HCT116 (cell line): Measurements from ENCODE around the gene PLEKHJ1.

Experiments used
- EGR1 ChIP-seq: IDR thresholded peaks from 2 replicates; pipeline ENCODE4 v1.6.1; 2012; ENCODE audit warnings: low read depth
- EZH2 ChIP-seq: fragments of 200-600 bp; sonication (generic); IDR thresholded peaks from 2 replicates; pipeline ENCODE4 v1.6.1; 2017; ENCODE audit warnings: antibody characterized with exemption, mixed run types
- EZH2phosphoT487 ChIP-seq: fragments of 200-600 bp; IDR thresholded peaks from 2 replicates; pipeline ENCODE4 v1.6.1; 2018; ENCODE audit warnings: antibody characterized with exemption, borderline replicate concordance
- POLR2A ChIP-seq: IDR thresholded peaks from 2 replicates; pipeline ENCODE4 v1.7.0; 2011; ENCODE audit warnings: borderline replicate concordance; ENCODE audit not compliant: insufficient read depth, insufficient read length; ENCODE audit errors: extremely low read depth
- POLR2AphosphoS5 ChIP-seq: IDR thresholded peaks from 2 replicates; pipeline ENCODE4 v1.6.1; 2011; ENCODE audit warnings: mild to moderate bottlenecking, low read depth, low read length, moderate library complexity
- SP1 ChIP-seq: IDR thresholded peaks from 2 replicates; pipeline ENCODE4 v1.6.1; 2012; ENCODE audit warnings: low read depth
- SRF ChIP-seq: IDR thresholded peaks from 2 replicates; pipeline ENCODE4 v1.6.1; 2012; ENCODE audit warnings: low read depth
- ZFX ChIP-seq: fragments of 450-650 bp; IDR thresholded peaks from 2 replicates; pipeline ENCODE4 v1.6.1; 2017
- TF ChIP-seq, protein P1 (sequence below), 3 experiments: fragments of 200-600 bp in 1 of 3; sonication (generic) in 1 of 3; IDR thresholded peaks in 2 of 3; conservative IDR thresholded peaks in 1 of 3; 2 replicates each; pipeline ENCODE4 v1.5.1; 2012 to 2017; ENCODE audit warnings: low read depth in 2 of 3, low read length in 2 of 3, antibody characterized with exemption in 1 of 3, borderline replicate concordance in 1 of 3, control low read depth in 1 of 3, mild to moderate bottlenecking in 1 of 3, mixed read lengths in 1 of 3, mixed run types in 1 of 3, moderate library complexity in 1 of 3; ENCODE audit not compliant: insufficient read depth in 1 of 3
- TF ChIP-seq, protein P2 (sequence below): IDR thresholded peaks from 2 replicates; pipeline ENCODE4 v1.6.1; 2012

DNA sequence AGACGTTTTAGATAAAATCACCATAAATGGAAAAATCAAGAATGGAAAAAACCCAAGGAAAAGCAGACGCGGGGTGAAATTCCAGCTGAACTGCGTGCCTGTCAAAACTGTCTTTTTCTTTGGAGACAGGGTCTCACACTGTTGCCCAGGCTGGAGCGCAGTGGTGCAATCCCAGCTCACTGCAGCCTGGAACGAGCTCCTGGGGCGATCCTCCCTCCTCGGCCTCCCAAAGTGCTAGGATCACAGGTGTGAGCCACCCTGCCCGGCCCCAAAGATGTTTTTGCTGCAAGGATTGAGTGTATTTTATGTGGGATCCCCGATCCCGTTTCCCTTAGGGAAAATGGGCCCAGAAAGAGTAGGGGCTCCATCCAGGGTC lies 46.7 kb upstream of the PLEKHJ1 start:
- TF ChIP-seq POLR2AphosphoS5 = no peak
- TF ChIP-seq, protein P1, sequence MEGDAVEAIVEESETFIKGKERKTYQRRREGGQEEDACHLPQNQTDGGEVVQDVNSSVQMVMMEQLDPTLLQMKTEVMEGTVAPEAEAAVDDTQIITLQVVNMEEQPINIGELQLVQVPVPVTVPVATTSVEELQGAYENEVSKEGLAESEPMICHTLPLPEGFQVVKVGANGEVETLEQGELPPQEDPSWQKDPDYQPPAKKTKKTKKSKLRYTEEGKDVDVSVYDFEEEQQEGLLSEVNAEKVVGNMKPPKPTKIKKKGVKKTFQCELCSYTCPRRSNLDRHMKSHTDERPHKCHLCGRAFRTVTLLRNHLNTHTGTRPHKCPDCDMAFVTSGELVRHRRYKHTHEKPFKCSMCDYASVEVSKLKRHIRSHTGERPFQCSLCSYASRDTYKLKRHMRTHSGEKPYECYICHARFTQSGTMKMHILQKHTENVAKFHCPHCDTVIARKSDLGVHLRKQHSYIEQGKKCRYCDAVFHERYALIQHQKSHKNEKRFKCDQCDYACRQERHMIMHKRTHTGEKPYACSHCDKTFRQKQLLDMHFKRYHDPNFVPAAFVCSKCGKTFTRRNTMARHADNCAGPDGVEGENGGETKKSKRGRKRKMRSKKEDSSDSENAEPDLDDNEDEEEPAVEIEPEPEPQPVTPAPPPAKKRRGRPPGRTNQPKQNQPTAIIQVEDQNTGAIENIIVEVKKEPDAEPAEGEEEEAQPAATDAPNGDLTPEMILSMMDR (IDR thresholded peaks at IDR 0.05 in 2 of 3, conservative IDR thresholded peaks at IDR 0.05 in 1 of 3; ENCODE audit: borderline replicate concordance in 1 of 3, insufficient read depth in 1 of 3, low read depth in 2 of 3, low read length in 2 of 3) = no peak
- TF ChIP-seq EZH2 = no peak
- TF ChIP-seq POLR2A = no peak
- TF ChIP-seq SRF = no peak
- TF ChIP-seq, protein P2, sequence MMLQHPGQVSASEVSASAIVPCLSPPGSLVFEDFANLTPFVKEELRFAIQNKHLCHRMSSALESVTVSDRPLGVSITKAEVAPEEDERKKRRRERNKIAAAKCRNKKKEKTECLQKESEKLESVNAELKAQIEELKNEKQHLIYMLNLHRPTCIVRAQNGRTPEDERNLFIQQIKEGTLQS = no peak
- no peak for TF ChIP-seq EZH2phosphoT487
- no peak for TF ChIP-seq ZFX
- no peak for TF ChIP-seq SP1
- no peak for TF ChIP-seq EGR1
